HEK293 (cell line): ENCODE results near the gene PRM3.

Experiments used
- CTCF ChIA-PET: fragments of 350-600 bp; formaldehyde crosslinking; extraction: SDS; loops from one replicate; lab custom pipeline; 2021; ENCODE audit warnings: antibody characterized with exemption; lab: Yijun Ruan, JAX
- POLR2A ChIA-PET: fragments of 300-600 bp; formaldehyde crosslinking; extraction: SDS; loops from one replicate; lab custom pipeline; 2020; ENCODE audit warnings: antibody characterized with exemption, inconsistent platforms; lab: Yijun Ruan, JAX
- H3K27ac ChIP-seq: fragments of 200-500 bp; sonication (Bioruptor generic); 2 replicates; pipeline ENCODE4 v1.5.1; 2014; ENCODE audit warnings: low read depth, low read length, control low read depth, inconsistent platforms; ENCODE audit errors: extremely low read depth
- H3K36me3 ChIP-seq, 2 experiments: fragments of 200-500 bp in 1 of 2; sonication (Bioruptor generic) in 1 of 2; 1 replicate in 1 of 2; 2 replicates in 1 of 2; pipeline ENCODE4 v1.5.1; 2014 to 2017; ENCODE audit warnings: inconsistent platforms in 2 of 2, low read length in 2 of 2; ENCODE audit not compliant: control insufficient read depth in 2 of 2, insufficient read depth in 1 of 2
- H3K4me1 ChIP-seq: fragments of 200-500 bp; sonication (Bioruptor generic); 2 replicates; pipeline ENCODE4 v1.5.1; 2014; ENCODE audit warnings: mild to moderate bottlenecking, low read length, inconsistent platforms; ENCODE audit not compliant: control insufficient read depth, insufficient read depth
- H3K4me3 ChIP-seq: 2 replicates; pipeline ENCODE4 v1.5.1; 2011; ENCODE audit warnings: low read depth, mild to moderate bottlenecking, control low read depth, low read length, moderate library complexity
- H3K9me3 ChIP-seq: fragments of 200-500 bp; sonication (Bioruptor generic); 2 replicates; pipeline ENCODE4 v1.5.1; 2014; ENCODE audit warnings: low read depth, low read length, inconsistent platforms; ENCODE audit not compliant: control insufficient read depth, insufficient read depth
- BCL11A ChIP-seq: fragments of 450-650 bp; formaldehyde crosslinking; IDR thresholded peaks from 2 replicates; pipeline ENCODE4 v1.5.1; 2016; ENCODE audit warnings: low read depth, missing biosample characterization, missing genetic modification characterization
- HOXC10 ChIP-seq: sonication (generic); formaldehyde crosslinking; IDR thresholded peaks from 2 replicates; pipeline ENCODE4 v1.8.1; 2023; ENCODE audit warnings: mild to moderate bottlenecking, missing genetic modification reagents
- INSM2 ChIP-seq: fragments of 450-650 bp; formaldehyde crosslinking; IDR thresholded peaks from 2 replicates; pipeline ENCODE4 v1.5.1; 2016; ENCODE audit warnings: missing biosample characterization, missing genetic modification characterization
- PRDM10 ChIP-seq: fragments of 450-650 bp; formaldehyde crosslinking; IDR thresholded peaks from 2 replicates; pipeline ENCODE4 v1.5.1; 2016; ENCODE audit warnings: missing biosample characterization, missing genetic modification characterization
- SP3 ChIP-seq: fragments of 450-650 bp; formaldehyde crosslinking; IDR thresholded peaks from 2 replicates; pipeline ENCODE4 v1.5.1; 2016; ENCODE audit warnings: missing biosample characterization, missing genetic modification characterization
- TCF7L2 ChIP-seq: IDR thresholded peaks from 2 replicates; pipeline ENCODE4 v1.6.1; 2011; ENCODE audit warnings: low read depth, mild to moderate bottlenecking, inconsistent platforms, low read length, moderate library complexity, borderline replicate concordance
- ZBTB10 ChIP-seq: fragments of 450-650 bp; formaldehyde crosslinking; IDR thresholded peaks from 2 replicates; pipeline ENCODE4 v1.5.1; 2016; ENCODE audit warnings: missing biosample characterization, missing genetic modification characterization
- ZBTB48 ChIP-seq: fragments of 450-650 bp; formaldehyde crosslinking; IDR thresholded peaks from 2 replicates; pipeline ENCODE4 v1.5.1; 2016; ENCODE audit warnings: missing biosample characterization, missing genetic modification characterization
- ZIC2 ChIP-seq: fragments of 450-650 bp; formaldehyde crosslinking; IDR thresholded peaks from 2 replicates; pipeline ENCODE4 v1.5.1; 2016; ENCODE audit warnings: missing biosample characterization, missing genetic modification characterization
- ZNF146 ChIP-seq: fragments of 450-650 bp; formaldehyde crosslinking; IDR thresholded peaks from 2 replicates; pipeline ENCODE4 v1.5.1; 2016; ENCODE audit warnings: missing biosample characterization, missing genetic modification characterization
- ZNF174 ChIP-seq: fragments of 450-650 bp; formaldehyde crosslinking; IDR thresholded peaks from 2 replicates; pipeline ENCODE4 v1.5.0; 2017; ENCODE audit warnings: missing biosample characterization, mild to moderate bottlenecking, missing genetic modification characterization
- ZNF2 ChIP-seq: fragments of 450-650 bp; formaldehyde crosslinking; IDR thresholded peaks from 2 replicates; pipeline ENCODE4 v1.5.1; 2016; ENCODE audit warnings: missing biosample characterization, missing genetic modification characterization
- ZNF202 ChIP-seq: fragments of 450-650 bp; formaldehyde crosslinking; IDR thresholded peaks from 2 replicates; pipeline ENCODE4 v1.5.1; 2016; ENCODE audit warnings: missing biosample characterization, missing genetic modification characterization, borderline replicate concordance
- ZNF354C ChIP-seq: fragments of 450-650 bp; formaldehyde crosslinking; IDR thresholded peaks from 2 replicates; pipeline ENCODE4 v1.5.1; 2016; ENCODE audit warnings: missing biosample characterization, missing genetic modification characterization, low read depth, borderline replicate concordance
- ZNF362 ChIP-seq: fragments of 450-650 bp; formaldehyde crosslinking; IDR thresholded peaks from 2 replicates; pipeline ENCODE4 v1.5.1; 2016; ENCODE audit warnings: missing biosample characterization, missing genetic modification characterization
- ZNF391 ChIP-seq: fragments of 450-650 bp; formaldehyde crosslinking; IDR thresholded peaks from 2 replicates; pipeline ENCODE4 v1.5.1; 2016; ENCODE audit warnings: low read depth, missing biosample characterization, missing genetic modification characterization, borderline replicate concordance
- ZNF558 ChIP-seq: fragments of 450-650 bp; formaldehyde crosslinking; IDR thresholded peaks from 2 replicates; pipeline ENCODE4 v1.5.1; 2016; ENCODE audit warnings: missing biosample characterization, missing genetic modification characterization
- ZNF560 ChIP-seq: fragments of 450-650 bp; formaldehyde crosslinking; IDR thresholded peaks from 2 replicates; pipeline ENCODE4 v1.5.1; 2017; ENCODE audit warnings: missing biosample characterization, missing genetic modification characterization, borderline replicate concordance
- ZNF600 ChIP-seq: fragments of 450-650 bp; formaldehyde crosslinking; IDR thresholded peaks from 2 replicates; pipeline ENCODE4 v1.5.1; 2016; ENCODE audit warnings: missing biosample characterization, missing genetic modification characterization
- ZNF610 ChIP-seq: fragments of 450-650 bp; formaldehyde crosslinking; IDR thresholded peaks from 2 replicates; pipeline ENCODE4 v1.5.1; 2016; ENCODE audit warnings: missing biosample characterization, missing genetic modification characterization, borderline replicate concordance
- ZNF623 ChIP-seq: fragments of 450-650 bp; formaldehyde crosslinking; IDR thresholded peaks from 2 replicates; pipeline ENCODE4 v1.5.1; 2016; ENCODE audit warnings: missing biosample characterization, missing genetic modification characterization
- ZNF639 ChIP-seq: fragments of 450-650 bp; formaldehyde crosslinking; IDR thresholded peaks from 2 replicates; pipeline ENCODE4 v1.5.1; 2016; ENCODE audit warnings: missing biosample characterization, missing genetic modification characterization
- ZNF707 ChIP-seq: fragments of 450-650 bp; formaldehyde crosslinking; IDR thresholded peaks from 2 replicates; pipeline ENCODE4 v1.5.1; 2016; ENCODE audit warnings: missing biosample characterization, missing genetic modification characterization

Gene PRM3

GRCh38 chr16:11321662-11322061 lies 48.2 kb upstream of the PRM3 start:
- H3K4me3 ChIP-seq, result no peak overlapping the region
- H3K9me3 ChIP-seq, result no peaks in the 10 kb centered on the region
- no peaks in the 10 kb centered on the region for H3K36me3 ChIP-seq
- CTCF ChIA-PET, result no interaction called here
- no peaks in the 10 kb centered on the region for H3K4me1 ChIP-seq
- POLR2A ChIA-PET, result no interaction called here
- TF ChIP-seq ZNF639 (tag by site-specific recombination), result no peak
- no peak for TF ChIP-seq ZNF623 (tag by site-specific recombination)
- TF ChIP-seq ZNF600 (tag by site-specific recombination), result no peak
- no peak for TF ChIP-seq ZNF707 (tag by site-specific recombination)
- no peak for TF ChIP-seq ZBTB10 (tag by site-specific recombination)
- no peak for TF ChIP-seq ZNF558 (tag by site-specific recombination)
- no peak for TF ChIP-seq ZNF560
- TF ChIP-seq BCL11A (tag by site-specific recombination), result no peak
- no peak for TF ChIP-seq ZNF202 (tag by site-specific recombination)
- no peak for TF ChIP-seq SP3
- TF ChIP-seq TCF7L2, result no peak
- no peak for TF ChIP-seq ZNF362 (tag by site-specific recombination)
- no peak for TF ChIP-seq PRDM10 (tag by site-specific recombination)
- TF ChIP-seq INSM2, result no peak
- H3K27ac ChIP-seq, result no peak overlapping the region

- H3K4me1 ChIP-seq, result no peaks in the 10 kb centered on the region
- TF ChIP-seq ZNF610 (tag by site-specific recombination), result peak; percentile 90
- TF ChIP-seq ZNF391, result no peak
- TF ChIP-seq ZNF174, result no peak
- no peak for TF ChIP-seq ZBTB48
- TF ChIP-seq ZNF2 (tag by site-specific recombination), result no peak
- TF ChIP-seq HOXC10, result no peak
- no peak for TF ChIP-seq ZNF146 (tag by site-specific recombination)
- TF ChIP-seq ZIC2 (tag by site-specific recombination), result peak; percentile 46
- no peak for TF ChIP-seq ZNF354C
- H3K27ac ChIP-seq, result no peak overlapping the region
- ChIA-PET POLR2A (no interaction called here), CTCF (interaction anchor here (1.0 kb wide), 1 partner anchor 356 kb away, joined by 3 read pairs; no protein-coding TSS in a partner anchor)
- no peak overlapping the region for H3K4me3 ChIP-seq
- H3K36me3 ChIP-seq, result no peaks in the 10 kb centered on the region
- no peaks in the 10 kb centered on the region for H3K9me3 ChIP-seq
Measured at GRCh38 chr16:11320170-11320569, 46.7 kb upstream of the PRM3 start.
